ENCODE results near the gene ESRRA.

ESRRA gene

DNA sequence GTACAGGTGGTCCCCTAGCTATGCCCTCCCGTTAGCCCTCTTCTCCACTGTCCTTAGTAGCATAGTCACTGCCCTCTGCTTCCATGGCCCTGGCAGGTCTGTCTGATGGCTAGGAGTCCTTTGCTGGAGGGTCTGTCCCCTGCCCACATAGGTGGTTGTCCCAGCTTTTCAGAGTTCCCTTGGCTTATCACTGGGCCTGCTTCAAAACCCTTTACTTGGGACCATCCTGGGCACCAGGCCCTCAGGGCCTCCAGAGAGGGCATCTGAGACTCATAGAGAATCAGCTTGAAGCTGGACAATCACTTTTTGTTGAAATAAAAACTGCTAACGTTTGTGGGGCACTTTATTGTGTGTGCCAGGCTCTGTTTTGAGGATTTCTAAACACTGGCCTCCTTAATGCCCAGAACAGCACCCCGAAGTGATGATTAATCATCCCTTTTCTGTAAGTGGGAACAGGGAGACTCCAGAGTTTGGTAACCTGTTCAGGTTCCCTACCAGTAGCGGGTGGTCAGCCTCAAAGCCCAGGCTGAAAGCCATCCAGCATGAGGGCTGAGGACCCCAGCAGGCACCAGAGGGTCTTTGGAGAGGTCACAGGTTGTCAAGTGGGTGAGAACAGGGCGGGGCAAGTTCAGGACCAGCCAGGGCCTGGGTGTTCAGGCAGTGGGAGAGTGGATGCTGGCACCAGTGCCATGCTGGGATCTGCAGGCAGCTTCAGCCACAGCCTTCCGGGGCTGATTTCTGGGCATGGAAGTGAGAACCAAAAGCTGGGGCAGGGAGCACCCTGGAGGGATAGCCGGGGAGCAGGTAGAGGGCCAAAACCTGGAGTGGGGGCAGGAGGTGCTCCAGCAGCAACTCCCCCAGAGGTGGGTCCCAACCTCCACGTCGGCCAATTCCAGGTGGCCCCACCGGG, 14.7 kb upstream of the ESRRA start:
- DNase-seq (ENCODE audit: low read depth) = no peak
- TF ChIP-seq, protein P1, sequence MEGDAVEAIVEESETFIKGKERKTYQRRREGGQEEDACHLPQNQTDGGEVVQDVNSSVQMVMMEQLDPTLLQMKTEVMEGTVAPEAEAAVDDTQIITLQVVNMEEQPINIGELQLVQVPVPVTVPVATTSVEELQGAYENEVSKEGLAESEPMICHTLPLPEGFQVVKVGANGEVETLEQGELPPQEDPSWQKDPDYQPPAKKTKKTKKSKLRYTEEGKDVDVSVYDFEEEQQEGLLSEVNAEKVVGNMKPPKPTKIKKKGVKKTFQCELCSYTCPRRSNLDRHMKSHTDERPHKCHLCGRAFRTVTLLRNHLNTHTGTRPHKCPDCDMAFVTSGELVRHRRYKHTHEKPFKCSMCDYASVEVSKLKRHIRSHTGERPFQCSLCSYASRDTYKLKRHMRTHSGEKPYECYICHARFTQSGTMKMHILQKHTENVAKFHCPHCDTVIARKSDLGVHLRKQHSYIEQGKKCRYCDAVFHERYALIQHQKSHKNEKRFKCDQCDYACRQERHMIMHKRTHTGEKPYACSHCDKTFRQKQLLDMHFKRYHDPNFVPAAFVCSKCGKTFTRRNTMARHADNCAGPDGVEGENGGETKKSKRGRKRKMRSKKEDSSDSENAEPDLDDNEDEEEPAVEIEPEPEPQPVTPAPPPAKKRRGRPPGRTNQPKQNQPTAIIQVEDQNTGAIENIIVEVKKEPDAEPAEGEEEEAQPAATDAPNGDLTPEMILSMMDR (IDR thresholded peaks at IDR 0.05; ENCODE audit: low read length, missing control alignments) = no peak
- no peak overlapping the region for H3K4me3 ChIP-seq (replicated peaks; ENCODE audit: low read depth, low read length)

DNA sequence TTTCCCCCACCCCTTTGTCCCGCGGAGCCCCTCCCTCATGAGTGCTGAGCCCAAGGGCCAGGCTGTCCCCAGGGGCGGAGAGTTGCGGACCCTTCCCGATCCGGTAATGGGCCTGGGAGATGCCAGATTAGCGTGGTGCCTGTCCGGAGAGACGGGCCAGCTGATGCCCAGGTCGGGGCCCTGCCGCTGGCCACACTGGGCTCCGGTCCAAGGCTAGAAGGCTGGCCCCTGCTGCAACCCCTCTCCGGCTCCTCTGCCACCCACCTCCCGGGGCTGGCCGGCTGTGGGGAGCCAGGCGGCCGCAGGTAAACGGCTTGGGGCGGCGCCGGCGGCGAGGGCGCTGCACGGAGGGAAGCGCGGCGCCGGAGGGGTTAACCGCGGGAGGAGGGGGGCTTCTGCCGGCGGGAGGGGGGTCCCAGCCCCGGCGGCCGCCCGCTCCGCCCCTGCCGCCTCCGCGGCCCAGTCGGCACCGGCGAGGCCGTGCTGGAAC, 14.0 kb upstream of the ESRRA start, which contains the start of gene KCNK4:
Gene KCNK4, plus strand, starts transcription at position 41 of the 490 bp plus-strand sequence. CDS start 1,717 bp downstream, outside the sequence.
- DNase-seq (ENCODE audit: low read depth) = no peak
- TF ChIP-seq, protein P1 (IDR thresholded peaks at IDR 0.05; ENCODE audit: low read length, missing control alignments) = no peak
- no peak within 1 kb of the TSS for H3K4me3 ChIP-seq (replicated peaks; ENCODE audit: low read depth, low read length)

DNA sequence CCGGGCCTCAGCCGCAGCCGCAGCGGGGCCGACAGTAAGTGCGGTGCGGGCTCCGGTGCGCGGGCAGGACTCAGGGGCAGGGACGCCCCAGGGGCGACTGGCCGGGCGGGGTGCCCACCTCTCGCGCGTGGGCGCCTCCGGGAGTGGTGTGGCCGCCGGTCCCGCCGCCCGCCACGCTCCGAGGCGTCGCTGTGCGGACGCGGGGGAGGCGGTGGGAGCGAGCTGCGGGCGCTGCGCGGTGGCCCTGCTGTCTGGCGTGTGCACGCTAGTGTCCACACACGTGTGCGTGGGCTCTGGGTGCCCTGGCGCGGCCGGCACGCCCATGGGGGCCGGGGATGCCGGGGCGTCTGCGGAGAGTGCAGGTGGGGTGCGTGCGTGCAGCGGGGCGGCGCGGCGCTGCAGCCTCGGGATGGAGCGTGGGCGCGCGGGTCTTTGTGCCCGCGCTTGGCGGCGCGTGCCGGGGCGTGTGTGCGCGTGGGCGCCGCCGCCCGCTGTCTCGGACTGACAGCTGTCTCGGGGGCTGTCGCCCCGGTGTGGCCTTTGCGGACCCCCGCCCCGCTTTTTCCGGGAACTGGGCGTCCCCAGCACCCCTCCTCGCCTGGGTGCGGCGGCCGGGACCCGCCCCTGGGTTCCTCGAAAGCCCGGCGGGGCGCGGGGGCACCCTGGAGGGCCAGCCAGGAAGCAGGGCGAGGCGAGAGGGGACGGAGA, 13.4 kb upstream of the ESRRA start:
- TF ChIP-seq, protein P1 (IDR thresholded peaks at IDR 0.05; ENCODE audit: low read length, missing control alignments) = no peak
- DNase-seq (ENCODE audit: low read depth) = no peak
- H3K4me3 ChIP-seq (replicated peaks; ENCODE audit: low read depth, low read length) = no peak overlapping the region

GRCh38 chr11:64292460-64293254, 12.7 kb upstream of the ESRRA start:
- DNase-seq (ENCODE audit: low read depth) = no peak
- TF ChIP-seq, protein P1 (IDR thresholded peaks at IDR 0.05; ENCODE audit: low read length, missing control alignments) = no peak

DNA sequence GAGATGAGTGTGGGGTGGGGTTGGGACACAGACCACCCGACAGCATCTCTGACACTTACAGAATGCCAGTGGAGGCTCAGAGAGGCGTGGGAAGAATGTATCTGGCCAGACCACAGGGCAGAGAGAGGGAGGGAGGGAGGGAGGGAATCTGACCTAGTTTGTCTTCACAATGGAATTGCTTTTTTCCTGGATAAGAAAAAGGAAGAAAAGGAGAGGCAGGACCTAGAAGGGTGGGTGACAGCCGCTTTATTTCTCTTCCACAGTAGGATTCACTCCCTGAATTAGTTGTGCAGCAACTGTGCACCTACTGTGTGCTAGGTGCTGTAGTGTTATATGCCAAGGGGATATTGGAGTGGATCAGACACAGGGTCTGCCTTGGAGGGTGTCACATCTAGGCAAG, 10.6 kb upstream of the ESRRA start:
- no peak overlapping the region for H3K4me3 ChIP-seq (replicated peaks; ENCODE audit: low read depth, low read length)
- TF ChIP-seq, protein P1 (IDR thresholded peaks at IDR 0.05; ENCODE audit: low read length, missing control alignments) = no peak
- DNase-seq (ENCODE audit: low read depth) = no peak

More at GRCh38 chr11:64292460-64293254, 12.7 kb upstream of the ESRRA start:
- no peak overlapping the region for H3K4me3 ChIP-seq (replicated peaks; ENCODE audit: low read depth, low read length)

DNA sequence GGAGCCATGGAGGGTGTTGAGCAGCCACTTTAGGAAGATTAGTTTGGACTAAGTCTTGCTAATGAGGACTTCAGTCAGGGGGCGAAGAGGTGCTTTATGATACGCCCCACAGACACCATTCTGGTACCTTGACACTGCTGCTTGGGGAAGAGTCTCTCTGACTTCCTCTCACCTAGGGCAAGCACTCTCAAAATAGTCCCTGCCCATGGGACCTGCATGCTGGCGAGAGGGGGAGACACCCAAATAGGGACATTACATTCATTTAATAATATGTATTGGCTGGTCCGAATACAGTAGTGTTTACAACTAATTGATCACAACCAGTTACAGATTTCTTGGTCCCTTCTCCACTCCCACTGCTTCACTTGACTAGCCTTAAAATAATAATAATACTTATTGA, 9.6 kb upstream of the ESRRA start:
- no peak for DNase-seq (ENCODE audit: low read depth)
- H3K4me3 ChIP-seq (replicated peaks; ENCODE audit: low read depth, low read length) = no peak overlapping the region
- TF ChIP-seq, protein P1 (IDR thresholded peaks at IDR 0.05; ENCODE audit: low read length, missing control alignments) = no peak

All from fibroblast of pulmonary artery (primary cell).